ENCODE data around the gene FHIT. TPM values are rescaled to one million over a fixed set of nuclear protein-coding genes. Genes with fewer than 3 reads are reported as not detected.

FHIT gene
- total and polyA plus RNA-seq, 4 donors = 2.1 to 14.7 (median 6.6) TPM

DNA sequence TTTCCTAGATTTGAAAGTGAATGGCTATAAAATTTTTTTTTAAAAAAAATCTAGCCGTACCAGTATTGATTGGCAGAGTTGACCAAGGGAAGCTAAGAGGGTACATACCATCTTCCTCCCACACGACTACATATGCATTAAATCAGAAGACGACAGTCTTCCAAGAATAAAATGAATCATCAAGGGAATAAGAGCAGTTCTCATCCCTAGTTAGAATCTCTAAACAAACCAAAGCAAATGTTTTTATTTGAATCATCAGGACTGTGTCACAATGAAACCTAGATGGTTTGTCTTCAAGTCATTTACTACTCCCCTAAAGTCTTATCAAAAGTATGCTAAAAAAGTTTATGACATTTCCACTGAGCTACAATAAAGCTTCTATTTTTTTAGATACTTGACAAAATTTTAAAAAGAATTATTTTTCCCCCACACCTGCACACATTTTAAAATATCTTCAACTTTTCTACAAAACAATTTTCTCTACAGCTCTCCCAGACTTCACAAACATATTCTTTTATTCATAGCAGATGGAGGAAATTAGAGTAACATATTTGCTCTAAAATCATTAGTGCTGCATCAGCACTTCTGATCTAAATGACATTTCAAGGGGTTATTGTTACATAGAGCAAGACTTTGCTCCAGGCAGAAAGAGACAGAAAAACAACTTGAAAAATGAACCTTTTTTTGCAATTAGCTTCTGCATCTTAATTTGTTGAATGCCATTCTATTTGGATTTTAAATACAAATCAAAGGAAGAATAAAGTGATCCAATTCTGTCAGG is 547.1 kb downstream of the FHIT start:
- DNase-seq (ENCODE audit: low spot score) = no peak
- H3K9me3 ChIP-seq (ENCODE audit: control insufficient read depth in 4 of 4, low read length in 3 of 4) = no peaks in the 10 kb centered on the region

More for the DNA sequence above, 547.1 kb downstream of the FHIT start:
- no peak overlapping the region for H3K27ac ChIP-seq (ENCODE audit: low read depth in 1 of 2, low read length in 2 of 2)
- H3K9ac ChIP-seq (ENCODE audit: low read depth in 1 of 2, low read length in 2 of 2) = no peak overlapping the region
- no peaks in the 10 kb centered on the region for H3K27me3 ChIP-seq (ENCODE audit: control insufficient read depth in 4 of 4, insufficient read depth in 4 of 4, low read length in 3 of 4)
- H3K4me3 ChIP-seq (ENCODE audit: low read depth in 1 of 3, low read length in 3 of 3) = no peak overlapping the region
- 94% methylated on average over 3 of the region's 3 CpGs for WGBS
- H3K4me1 ChIP-seq (ENCODE audit: control insufficient read depth in 4 of 4, insufficient read depth in 4 of 4, low read length in 3 of 4) = no peaks in the 10 kb centered on the region
- no peaks in the 10 kb centered on the region for H3K36me3 ChIP-seq (ENCODE audit: control insufficient read depth in 4 of 4, insufficient read depth in 3 of 4, low read depth in 1 of 4, low read length in 3 of 4)
- TF ChIP-seq, protein P1, sequence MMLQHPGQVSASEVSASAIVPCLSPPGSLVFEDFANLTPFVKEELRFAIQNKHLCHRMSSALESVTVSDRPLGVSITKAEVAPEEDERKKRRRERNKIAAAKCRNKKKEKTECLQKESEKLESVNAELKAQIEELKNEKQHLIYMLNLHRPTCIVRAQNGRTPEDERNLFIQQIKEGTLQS (IDR thresholded peaks at IDR 0.05) = no peak
- TF ChIP-seq, protein P2, sequence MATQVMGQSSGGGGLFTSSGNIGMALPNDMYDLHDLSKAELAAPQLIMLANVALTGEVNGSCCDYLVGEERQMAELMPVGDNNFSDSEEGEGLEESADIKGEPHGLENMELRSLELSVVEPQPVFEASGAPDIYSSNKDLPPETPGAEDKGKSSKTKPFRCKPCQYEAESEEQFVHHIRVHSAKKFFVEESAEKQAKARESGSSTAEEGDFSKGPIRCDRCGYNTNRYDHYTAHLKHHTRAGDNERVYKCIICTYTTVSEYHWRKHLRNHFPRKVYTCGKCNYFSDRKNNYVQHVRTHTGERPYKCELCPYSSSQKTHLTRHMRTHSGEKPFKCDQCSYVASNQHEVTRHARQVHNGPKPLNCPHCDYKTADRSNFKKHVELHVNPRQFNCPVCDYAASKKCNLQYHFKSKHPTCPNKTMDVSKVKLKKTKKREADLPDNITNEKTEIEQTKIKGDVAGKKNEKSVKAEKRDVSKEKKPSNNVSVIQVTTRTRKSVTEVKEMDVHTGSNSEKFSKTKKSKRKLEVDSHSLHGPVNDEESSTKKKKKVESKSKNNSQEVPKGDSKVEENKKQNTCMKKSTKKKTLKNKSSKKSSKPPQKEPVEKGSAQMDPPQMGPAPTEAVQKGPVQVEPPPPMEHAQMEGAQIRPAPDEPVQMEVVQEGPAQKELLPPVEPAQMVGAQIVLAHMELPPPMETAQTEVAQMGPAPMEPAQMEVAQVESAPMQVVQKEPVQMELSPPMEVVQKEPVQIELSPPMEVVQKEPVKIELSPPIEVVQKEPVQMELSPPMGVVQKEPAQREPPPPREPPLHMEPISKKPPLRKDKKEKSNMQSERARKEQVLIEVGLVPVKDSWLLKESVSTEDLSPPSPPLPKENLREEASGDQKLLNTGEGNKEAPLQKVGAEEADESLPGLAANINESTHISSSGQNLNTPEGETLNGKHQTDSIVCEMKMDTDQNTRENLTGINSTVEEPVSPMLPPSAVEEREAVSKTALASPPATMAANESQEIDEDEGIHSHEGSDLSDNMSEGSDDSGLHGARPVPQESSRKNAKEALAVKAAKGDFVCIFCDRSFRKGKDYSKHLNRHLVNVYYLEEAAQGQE (IDR thresholded peaks at IDR 0.05) = no peak
- no peak for TF ChIP-seq FOXA2 (IDR thresholded peaks at IDR 0.05)
- TF ChIP-seq HNF4G (IDR thresholded peaks at IDR 0.05) = no peak
- no peak for TF ChIP-seq RXRA (IDR thresholded peaks at IDR 0.05)
- no peak for TF ChIP-seq HNF4A (conservative IDR thresholded peaks at IDR 0.05)
- no peak for TF ChIP-seq TAF1 (conservative IDR thresholded peaks at IDR 0.05)
- TF ChIP-seq FOXA1 (IDR thresholded peaks at IDR 0.05) = no peak
- TF ChIP-seq, protein P3, sequence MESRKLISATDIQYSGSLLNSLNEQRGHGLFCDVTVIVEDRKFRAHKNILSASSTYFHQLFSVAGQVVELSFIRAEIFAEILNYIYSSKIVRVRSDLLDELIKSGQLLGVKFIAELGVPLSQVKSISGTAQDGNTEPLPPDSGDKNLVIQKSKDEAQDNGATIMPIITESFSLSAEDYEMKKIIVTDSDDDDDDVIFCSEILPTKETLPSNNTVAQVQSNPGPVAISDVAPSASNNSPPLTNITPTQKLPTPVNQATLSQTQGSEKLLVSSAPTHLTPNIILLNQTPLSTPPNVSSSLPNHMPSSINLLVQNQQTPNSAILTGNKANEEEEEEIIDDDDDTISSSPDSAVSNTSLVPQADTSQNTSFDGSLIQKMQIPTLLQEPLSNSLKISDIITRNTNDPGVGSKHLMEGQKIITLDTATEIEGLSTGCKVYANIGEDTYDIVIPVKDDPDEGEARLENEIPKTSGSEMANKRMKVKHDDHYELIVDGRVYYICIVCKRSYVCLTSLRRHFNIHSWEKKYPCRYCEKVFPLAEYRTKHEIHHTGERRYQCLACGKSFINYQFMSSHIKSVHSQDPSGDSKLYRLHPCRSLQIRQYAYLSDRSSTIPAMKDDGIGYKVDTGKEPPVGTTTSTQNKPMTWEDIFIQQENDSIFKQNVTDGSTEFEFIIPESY (IDR thresholded peaks at IDR 0.05) = no peak
- TF ChIP-seq, protein P4, sequence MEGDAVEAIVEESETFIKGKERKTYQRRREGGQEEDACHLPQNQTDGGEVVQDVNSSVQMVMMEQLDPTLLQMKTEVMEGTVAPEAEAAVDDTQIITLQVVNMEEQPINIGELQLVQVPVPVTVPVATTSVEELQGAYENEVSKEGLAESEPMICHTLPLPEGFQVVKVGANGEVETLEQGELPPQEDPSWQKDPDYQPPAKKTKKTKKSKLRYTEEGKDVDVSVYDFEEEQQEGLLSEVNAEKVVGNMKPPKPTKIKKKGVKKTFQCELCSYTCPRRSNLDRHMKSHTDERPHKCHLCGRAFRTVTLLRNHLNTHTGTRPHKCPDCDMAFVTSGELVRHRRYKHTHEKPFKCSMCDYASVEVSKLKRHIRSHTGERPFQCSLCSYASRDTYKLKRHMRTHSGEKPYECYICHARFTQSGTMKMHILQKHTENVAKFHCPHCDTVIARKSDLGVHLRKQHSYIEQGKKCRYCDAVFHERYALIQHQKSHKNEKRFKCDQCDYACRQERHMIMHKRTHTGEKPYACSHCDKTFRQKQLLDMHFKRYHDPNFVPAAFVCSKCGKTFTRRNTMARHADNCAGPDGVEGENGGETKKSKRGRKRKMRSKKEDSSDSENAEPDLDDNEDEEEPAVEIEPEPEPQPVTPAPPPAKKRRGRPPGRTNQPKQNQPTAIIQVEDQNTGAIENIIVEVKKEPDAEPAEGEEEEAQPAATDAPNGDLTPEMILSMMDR (IDR thresholded peaks at IDR 0.05; ENCODE audit: low read depth, low read length, missing input control) = no peak
- TF ChIP-seq JUND (IDR thresholded peaks at IDR 0.05) = no peak
- TF ChIP-seq, protein P5, sequence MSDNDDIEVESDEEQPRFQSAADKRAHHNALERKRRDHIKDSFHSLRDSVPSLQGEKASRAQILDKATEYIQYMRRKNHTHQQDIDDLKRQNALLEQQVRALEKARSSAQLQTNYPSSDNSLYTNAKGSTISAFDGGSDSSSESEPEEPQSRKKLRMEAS (IDR thresholded peaks at IDR 0.05) = no peak

All from liver (tissue), 9 donors.